Measurements from ENCODE around the gene POLN. TPM values are rescaled to one million over a fixed set of nuclear protein-coding genes. Genes with fewer than 3 reads are reported as not detected.

Gene POLN
- polyA plus RNA-seq, 3 donors: 0.08 to 0.33 (median 0.28) TPM

- 97% methylated on average over 7 of the region's 14 CpGs for WGBS (ENCODE audit: insufficient coverage)
- Histone ChIP-seq H3K4me2 (replicated peaks; ENCODE audit: extremely low read depth, low read length, poor library complexity, severe bottlenecking) (no peak overlapping the region), H3K27ac (ENCODE audit: low read depth in 1 of 2, low read length in 2 of 2) (no peak overlapping the region), H3K9ac (ENCODE audit: insufficient read depth, low read length, poor library complexity, severe bottlenecking) (no peak overlapping the region), H3K79me2 (ENCODE audit: insufficient read depth, low read length) (no peaks in the 10 kb centered on the region), H4K20me1 (ENCODE audit: insufficient read depth, low read length) (no peaks in the 10 kb centered on the region), H3K36me3 (replicated peaks in 1 of 2; ENCODE audit: control insufficient read depth in 1 of 2, insufficient read depth in 2 of 2, low read length in 2 of 2) (no peaks in the 10 kb centered on the region), H2AFZ (ENCODE audit: insufficient read depth, low read depth, low read length, poor library complexity, severe bottlenecking) (no peak overlapping the region), H3K4me1 (ENCODE audit: control insufficient read depth in 1 of 2, insufficient read depth in 2 of 2, low read length in 2 of 2) (peaks cover 5 to 8% of the 10 kb centered on the region in 2 donors), H3K27me3 (ENCODE audit: control insufficient read depth in 2 of 2, insufficient read depth in 2 of 2, low read length in 2 of 2) (peaks cover 0 to 9% of the 10 kb centered on the region in 2 donors), H3K4me3 (replicated peaks in 1 of 3; ENCODE audit: low read depth in 2 of 3, low read length in 3 of 3) (no peak overlapping the region), H3K9me3 (replicated peaks in 1 of 2; ENCODE audit: control insufficient read depth in 1 of 2, insufficient read depth in 1 of 2, low read length in 2 of 2) (no peaks in the 10 kb centered on the region)
- H3K4me1 Mint-ChIP-seq: peaks cover 8% of the 10 kb centered on the region
- H3K4me3 Mint-ChIP-seq: no peak overlapping the region
- H3K27ac Mint-ChIP-seq: no peak overlapping the region
- TF ChIP-seq CTCF (IDR thresholded peaks at IDR 0.05): no peak
- intact Hi-C loops (cut with micrococcal nuclease): no loop called here
- no peaks in the 10 kb centered on the region for H3K9me3 Mint-ChIP-seq
- DNase-seq: no peak
- peaks cover 8 to 18% (median 12%) of the 10 kb centered on the region in 3 donors for H3K27me3 Mint-ChIP-seq (ENCODE audit: low read depth in 3 of 3)
- no peaks in the 10 kb centered on the region for H3K36me3 Mint-ChIP-seq
These were observed 47.5 kb upstream of the POLN start for GRCh38 chr4:2289311-2289954.

- Mint-ChIP-seq H3K36me3 (no peaks in the 10 kb centered on the region), H3K4me3 (no peak overlapping the region), H3K4me1 (peaks cover 8% of the 10 kb centered on the region), H3K27ac (no peak overlapping the region), H3K9me3 (no peaks in the 10 kb centered on the region), H3K27me3 (ENCODE audit: low read depth in 3 of 3) (peaks cover 8 to 18% (median 12%) of the 10 kb centered on the region in 3 donors)
- TF ChIP-seq CTCF (IDR thresholded peaks at IDR 0.05): no peak
- H3K4me3 ChIP-seq (replicated peaks in 1 of 3; ENCODE audit: low read depth in 2 of 3, low read length in 3 of 3): no peak overlapping the region
- peaks cover 0 to 9% of the 10 kb centered on the region in 2 donors for H3K27me3 ChIP-seq (ENCODE audit: control insufficient read depth in 2 of 2, insufficient read depth in 2 of 2, low read length in 2 of 2)
- H4K20me1 ChIP-seq (ENCODE audit: insufficient read depth, low read length): no peaks in the 10 kb centered on the region
- no peak for DNase-seq
- peaks cover 5 to 8% of the 10 kb centered on the region in 2 donors for H3K4me1 ChIP-seq (ENCODE audit: control insufficient read depth in 1 of 2, insufficient read depth in 2 of 2, low read length in 2 of 2)
- H3K27ac ChIP-seq (ENCODE audit: low read depth in 1 of 2, low read length in 2 of 2): no peak overlapping the region
- no peak overlapping the region for H3K4me2 ChIP-seq (replicated peaks; ENCODE audit: extremely low read depth, low read length, poor library complexity, severe bottlenecking)
- 92% methylated on average over 10 of the region's 10 CpGs for WGBS (ENCODE audit: insufficient coverage)
- H3K36me3 ChIP-seq (replicated peaks in 1 of 2; ENCODE audit: control insufficient read depth in 1 of 2, insufficient read depth in 2 of 2, low read length in 2 of 2): no peaks in the 10 kb centered on the region
- H3K9ac ChIP-seq (ENCODE audit: insufficient read depth, low read length, poor library complexity, severe bottlenecking): no peak overlapping the region
- H3K9me3 ChIP-seq (replicated peaks in 1 of 2; ENCODE audit: control insufficient read depth in 1 of 2, insufficient read depth in 1 of 2, low read length in 2 of 2): no peaks in the 10 kb centered on the region
- H2AFZ ChIP-seq (ENCODE audit: insufficient read depth, low read depth, low read length, poor library complexity, severe bottlenecking): no peak overlapping the region
- intact Hi-C loops (cut with micrococcal nuclease): no loop called here
- H3K79me2 ChIP-seq (ENCODE audit: insufficient read depth, low read length): no peaks in the 10 kb centered on the region
These were observed 46.2 kb upstream of the POLN start for GRCh38 chr4:2288051-2288541.

Data from CD14-positive monocyte (primary cell).